B cell (primary cell): ENCODE results near the gene LMTK3. TPM values are rescaled to one million over a fixed set of nuclear protein-coding genes. Genes with fewer than 3 reads are reported as not detected.

Experiments used
- ATAC-seq: fragments of 200-7000 bp; cut with Tn5 transposase; one replicate; pipeline ENCODE4 v1.10.0; 2021; ENCODE audit warnings: low read depth, mild to moderate bottlenecking, moderate number of reproducible peaks, moderate library complexity
- CTCF ChIA-PET: fragments of 350-600 bp; sonication (Branson Sonifier 250); formaldehyde crosslinking; loops from one replicate; lab custom pipeline; 2021; ENCODE audit warnings: antibody characterized with exemption, inconsistent platforms; lab: Charles Lee
- POLR2A ChIA-PET: fragments of 350-600 bp; sonication (Branson Sonifier 250); formaldehyde crosslinking; loops from one replicate; lab custom pipeline; 2021; ENCODE audit warnings: antibody characterized with exemption; lab: Charles Lee
- DNase-seq: peaks from one replicate; pipeline ENCODE4 v3.0.0; 2013
- H2AFZ ChIP-seq: 2 replicates; pipeline ENCODE4 v1.6.1; 2012; ENCODE audit warnings: mild to moderate bottlenecking, low read depth, low read length; ENCODE audit not compliant: insufficient read depth, poor library complexity, severe bottlenecking
- H3K27ac ChIP-seq, 2 donors: 1 replicate in 1 of 2; 2 replicates in 1 of 2; pipeline ENCODE4 v1.5.1; 2012 to 2013; ENCODE audit warnings: low read length in 2 of 2, mild to moderate bottlenecking in 2 of 2, moderate library complexity in 1 of 2
- H3K27me3 ChIP-seq, 4 experiments: fragments of 200-600 bp in 1 of 4; sonication (generic) in 1 of 4; replicated peaks in 1 of 4; 1 replicate in 2 of 4; 2 replicates in 2 of 4; pipeline versions ENCODE4 v1.6.1 to v1.7.0; 2013 to 2016; ENCODE audit warnings: low read length in 3 of 4, mild to moderate bottlenecking in 2 of 4, mixed read lengths in 1 of 4, moderate library complexity in 1 of 4; ENCODE audit not compliant: insufficient read depth in 4 of 4, control insufficient read depth in 3 of 4; ENCODE audit errors: control extremely low read depth in 1 of 4
- H3K36me3 ChIP-seq, 2 experiments: replicated peaks in 1 of 2; 1 replicate in 1 of 2; 2 replicates in 1 of 2; pipeline versions ENCODE4 v1.6.1 to v1.7.1; 2013; ENCODE audit warnings: low read length in 1 of 2; ENCODE audit not compliant: insufficient read depth in 2 of 2, control insufficient read depth in 1 of 2; ENCODE audit errors: control extremely low read depth in 1 of 2, extremely low read depth in 1 of 2
- H3K4me1 ChIP-seq, 2 donors: fragments of 200-600 bp in 1 of 2; sonication (generic) in 1 of 2; 1 replicate in 1 of 2; 2 replicates in 1 of 2; pipeline versions ENCODE4 v1.5.1 to v1.6.1; 2013 to 2017; ENCODE audit warnings: low read length in 2 of 2; ENCODE audit not compliant: control insufficient read depth in 2 of 2, insufficient read depth in 2 of 2
- H3K4me2 ChIP-seq: replicated peaks from 2 replicates; pipeline ENCODE3; 2012; ENCODE audit warnings: mild to moderate bottlenecking, low read depth, low read length; ENCODE audit not compliant: poor library complexity, severe bottlenecking
- H3K4me3 ChIP-seq, 5 experiments: fragments of 200-600 bp in 1 of 5; sonication (generic) in 1 of 5; 1 replicate in 3 of 5; 2 replicates in 2 of 5; pipeline versions ENCODE4 v1.5.1 to v1.7.0; 2011 to 2016; ENCODE audit warnings: low read length in 4 of 5, mild to moderate bottlenecking in 4 of 5, low read depth in 2 of 5, control low read depth in 1 of 5, moderate library complexity in 1 of 5; ENCODE audit not compliant: insufficient read depth in 1 of 5; ENCODE audit errors: control extremely low read depth in 1 of 5, extremely low read depth in 1 of 5
- H3K79me2 ChIP-seq: fragments of 200-600 bp; sonication (generic); one replicate; pipeline ENCODE4 v1.6.0; 2016; ENCODE audit warnings: low read length; ENCODE audit not compliant: control insufficient read depth, insufficient read depth
- H3K9ac ChIP-seq: fragments of 200-600 bp; sonication (generic); 2 replicates; pipeline ENCODE4 v1.6.1; 2017; ENCODE audit warnings: mild to moderate bottlenecking, low read length, moderate library complexity
- H3K9me3 ChIP-seq, 3 donors: one replicate each; pipeline versions ENCODE4 v1.6.1 to v1.7.1; 2013; ENCODE audit warnings: low read length in 2 of 3; ENCODE audit not compliant: control insufficient read depth in 2 of 3, insufficient read depth in 1 of 3; ENCODE audit errors: control extremely low read depth in 1 of 3
- H4K20me1 ChIP-seq: 2 replicates; pipeline ENCODE4 v1.6.0; 2012; ENCODE audit warnings: mild to moderate bottlenecking, low read length; ENCODE audit not compliant: insufficient read depth, control insufficient read depth, poor library complexity, severe bottlenecking
- H3K27ac Mint-ChIP-seq: one replicate; pipeline ENCODE4 v1.8.0; 2021; ENCODE audit warnings: mixed read lengths
- H3K27me3 Mint-ChIP-seq: one replicate; pipeline ENCODE4 v1.8.0; 2021; ENCODE audit warnings: mixed read lengths
- H3K4me1 Mint-ChIP-seq: one replicate; pipeline ENCODE4 v1.8.0; 2021; ENCODE audit warnings: mixed read lengths
- H3K4me3 Mint-ChIP-seq: one replicate; pipeline ENCODE4 v1.8.0; 2021; ENCODE audit warnings: mixed read lengths
- H3K9me3 Mint-ChIP-seq: one replicate; pipeline ENCODE4 v1.8.0; 2022; ENCODE audit warnings: mixed read lengths; ENCODE audit not compliant: insufficient read depth
- CTCF ChIP-seq: fragments of 200-600 bp; IDR thresholded peaks from one replicate; pipeline ENCODE4 v1.8.0; 2022; ENCODE audit warnings: antibody characterized with exemption, mild to moderate bottlenecking
- EZH2 ChIP-seq: IDR thresholded peaks from 2 replicates; pipeline ENCODE4 v1.6.1; 2012; ENCODE audit warnings: borderline replicate concordance, low read depth, mild to moderate bottlenecking, moderate library complexity, low read length; ENCODE audit not compliant: insufficient read depth, poor library complexity, severe bottlenecking
- WGBS: methylation state at CpG from one replicate; pipeline ENCODE4 v1.1.5; 2013; ENCODE audit warnings: missing lambda C conversion rate; ENCODE audit not compliant: insufficient coverage; 5-methylcytosine and 5-hydroxymethylcytosine counted together
- intact Hi-C: fragments of 100-400 bp; cut with micrococcal nuclease; formaldehyde crosslinking; loops from one replicate; pipeline ENCODE4 v1.10.0; 2022
- polyA plus RNA-seq: library from polyadenylated mRNA; depleted of rRNA; stranded (reverse); fragments of >200 nt; gene quantifications from 2 replicates; pipeline ENCODE4 v1.2.3, GENCODE V29; 2012
- total RNA-seq, 2 donors: library from RNA; stranded (reverse); fragments of 120-200 nt in 1 of 2; gene quantifications; 1 replicate in 1 of 2; 2 replicates in 1 of 2; pipeline versions ENCODE4 v1.2.3 to v1.2.4, GENCODE V29; 2013 to 2022

Gene LMTK3
- total and polyA plus RNA-seq, 2 donors (not counting 1 experiment from before 2014, with no cell fraction given), result 0.19 to 1.6 TPM

- DNase-seq (no peak), ATAC-seq (no peak)
- H3K4me1 ChIP-seq, result peaks cover 4 to 13% of the 10 kb centered on the region in 2 donors
- H3K4me3 Mint-ChIP-seq, result no peak overlapping the region
- no peak overlapping the region for H3K27ac Mint-ChIP-seq
- H3K4me1 Mint-ChIP-seq, result peaks cover 16% of the 10 kb centered on the region
- no peaks in the 10 kb centered on the region for H3K9me3 Mint-ChIP-seq
- intact Hi-C loops, result no loop called here
- H3K27me3 Mint-ChIP-seq, result no peaks in the 10 kb centered on the region
- H3K4me2 ChIP-seq, result no peak overlapping the region
- no peak overlapping the region for H3K9ac ChIP-seq
- peaks cover 0 to 4% (median 0%) of the 10 kb centered on the region in 3 donors for H3K9me3 ChIP-seq
- 91% methylated on average over 17 of the region's 29 CpGs for WGBS
- CTCF ChIA-PET, result interaction anchor here (3.3 kb wide), 1 partner anchor 11 kb away, joined by 23 read pairs; no protein-coding TSS in a partner anchor
- H3K27me3 ChIP-seq, result no peaks in the 10 kb centered on the region
- H3K79me2 ChIP-seq, result no peaks in the 10 kb centered on the region
- H3K27ac ChIP-seq, result no peak overlapping the region
- TF ChIP-seq EZH2 (no peak), CTCF (no peak)
- H2AFZ ChIP-seq, result no peak overlapping the region
- H3K36me3 ChIP-seq, result peaks cover 0 to 20% of the 10 kb centered on the region in 2 experiments
- POLR2A ChIA-PET, result interaction anchor here (0.6 to 0.8 kb wide), 2 partner anchors 24 to 349 kb away, joined by 3 to 6 read pairs; no protein-coding TSS in a partner anchor
- H3K4me3 ChIP-seq, result no peak overlapping the region
- H4K20me1 ChIP-seq, result no peaks in the 10 kb centered on the region
Observed at GRCh38 chr19:48478339-48479256, 33.0 kb downstream of the LMTK3 start.
